Endodermal cell (in vitro differentiated cells): ENCODE results near the gene CDR2L. TPM values are rescaled to one million over a fixed set of nuclear protein-coding genes. Genes with fewer than 3 reads are reported as not detected.

Experiments used
- DNase-seq: peaks from one replicate; pipeline ENCODE4 v3.0.0-alpha.2; 2017
- H3K27ac ChIP-seq: 2 replicates; pipeline ENCODE4 v1.5.1; 2013; ENCODE audit warnings: mild to moderate bottlenecking, low read depth, low read length, moderate library complexity
- H3K27me3 ChIP-seq: 2 replicates; pipeline ENCODE4 v1.6.1; 2013; ENCODE audit warnings: mild to moderate bottlenecking, low read length, moderate library complexity; ENCODE audit not compliant: insufficient read depth, control insufficient read depth, poor library complexity, severe bottlenecking
- H3K36me3 ChIP-seq: 2 replicates; pipeline ENCODE4 v1.7.0; 2013; ENCODE audit warnings: mild to moderate bottlenecking, low read length, moderate library complexity; ENCODE audit not compliant: control insufficient read depth, insufficient read depth
- H3K4me1 ChIP-seq: one replicate; pipeline ENCODE4 v1.7.0; 2013; ENCODE audit warnings: low read length; ENCODE audit not compliant: control insufficient read depth, insufficient read depth
- H3K4me3 ChIP-seq: 2 replicates; pipeline ENCODE4 v1.5.1; 2013; ENCODE audit warnings: mild to moderate bottlenecking, low read length, moderate library complexity
- H3K9ac ChIP-seq: 2 replicates; pipeline ENCODE4 v1.6.1; 2013; ENCODE audit warnings: mild to moderate bottlenecking, low read length, moderate library complexity; ENCODE audit not compliant: poor library complexity, severe bottlenecking; ENCODE audit errors: extremely low read depth
- H3K9me3 ChIP-seq: 2 replicates; pipeline ENCODE4 v1.6.1; 2013; ENCODE audit warnings: mild to moderate bottlenecking, low read length, moderate library complexity; ENCODE audit not compliant: control insufficient read depth
- H3K27ac Mint-ChIP-seq: 2 replicates; pipeline ENCODE4 v1.8.0; 2020; ENCODE audit warnings: mixed read lengths
- H3K27me3 Mint-ChIP-seq: 2 replicates; pipeline ENCODE4 v1.8.0; 2021; ENCODE audit warnings: mild to moderate bottlenecking, mixed read lengths; ENCODE audit not compliant: insufficient read depth
- H3K36me3 Mint-ChIP-seq: 2 replicates; pipeline ENCODE4 v1.8.0; 2020; ENCODE audit warnings: low read depth, mixed read lengths
- H3K4me1 Mint-ChIP-seq: 2 replicates; pipeline ENCODE4 v1.8.0; 2020; ENCODE audit warnings: mixed read lengths
- H3K4me3 Mint-ChIP-seq: 2 replicates; pipeline ENCODE4 v1.8.0; 2020; ENCODE audit warnings: mild to moderate bottlenecking, moderate library complexity, mixed read lengths
- H3K9me3 Mint-ChIP-seq: 2 replicates; pipeline ENCODE4 v1.8.0; 2020; ENCODE audit warnings: mild to moderate bottlenecking, mixed read lengths
- CTCF ChIP-seq: fragments of 200-600 bp; sonication (generic); conservative IDR thresholded peaks from 2 replicates; pipeline ENCODE4 v1.5.0; 2021; ENCODE audit warnings: antibody characterized with exemption, mild to moderate bottlenecking
- WGBS, 2 experiments: methylation state at CpG; one replicate each; pipeline versions ENCODE4 v1.1.5 to v1.1.7; 2013; ENCODE audit warnings: missing lambda C conversion rate in 2 of 2, mixed read lengths in 1 of 2; ENCODE audit not compliant: insufficient coverage in 1 of 2, insufficient read length in 1 of 2; 5-methylcytosine and 5-hydroxymethylcytosine counted together
- total RNA-seq, 2 donors: library from RNA; stranded (reverse); fragmentation: NEBNext Ultra II Directional in 1 of 2; extraction: Animal tissue kit (Norgen Biotek cat#: 25700) in 1 of 2; gene quantifications; 2 replicates in 1 of 2; 3 replicates in 1 of 2; pipeline ENCODE4 v1.2.1, GENCODE V29; 2021

CDR2L gene
- total RNA-seq, 2 donors from 2014 or later, result 20.4 to 23.6 TPM

- Histone ChIP-seq H3K4me3 (peak overlapping the region; percentile 11), H3K27ac (no peak overlapping the region), H3K36me3 (no peaks in the 10 kb centered on the region), H3K9ac (no peak overlapping the region), H3K9me3 (no peaks in the 10 kb centered on the region), H3K27me3 (peaks cover 57% of the 10 kb centered on the region), H3K4me1 (no peaks in the 10 kb centered on the region)
- DNase-seq, result no peak
- TF ChIP-seq CTCF, result no peak
- Mint-ChIP-seq H3K27me3 (peaks cover 62% of the 10 kb centered on the region), H3K4me1 (no peaks in the 10 kb centered on the region), H3K9me3 (no peaks in the 10 kb centered on the region), H3K27ac (no peak overlapping the region), H3K4me3 (peak overlapping the region; percentile 51), H3K36me3 (no peaks in the 10 kb centered on the region)
- WGBS, 2 experiments, result 17 to 19% methylated on average over 15 to 17 of the region's 17 CpGs
These were observed 14.5 kb upstream of the CDR2L start for GRCh38 chr17:74972973-74973328.

GRCh38 chr17:74975943-74976342, 11.5 kb upstream of the CDR2L start:
- Mint-ChIP-seq H3K9me3 (no peaks in the 10 kb centered on the region), H3K36me3 (no peaks in the 10 kb centered on the region), H3K27ac (no peak overlapping the region), H3K27me3 (peaks cover 66% of the 10 kb centered on the region), H3K4me1 (no peaks in the 10 kb centered on the region), H3K4me3 (no peak overlapping the region)
- Histone ChIP-seq H3K27me3 (peaks cover 60% of the 10 kb centered on the region), H3K36me3 (no peaks in the 10 kb centered on the region), H3K27ac (no peak overlapping the region), H3K9me3 (no peaks in the 10 kb centered on the region), H3K4me3 (no peak overlapping the region), H3K9ac (no peak overlapping the region), H3K4me1 (no peaks in the 10 kb centered on the region)
- 89 to 90% methylated on average over 1 to 4 of the region's 4 CpGs for WGBS, 2 experiments
- DNase-seq, result no peak
- no peak for TF ChIP-seq CTCF

GRCh38 chr17:74977802-74978201, 9.6 kb upstream of the CDR2L start:
- Mint-ChIP-seq H3K4me3 (no peak overlapping the region), H3K36me3 (no peaks in the 10 kb centered on the region), H3K27ac (no peak overlapping the region), H3K4me1 (peaks cover 4% of the 10 kb centered on the region), H3K27me3 (peaks cover 54% of the 10 kb centered on the region), H3K9me3 (no peaks in the 10 kb centered on the region)
- H3K36me3 ChIP-seq, result no peaks in the 10 kb centered on the region
- H3K9ac ChIP-seq, result no peak overlapping the region
- WGBS, 2 experiments, result 88 to 90% methylated on average over 1 to 2 of the region's 3 CpGs
- peaks cover 4% of the 10 kb centered on the region for H3K4me1 ChIP-seq
- no peak for DNase-seq
- no peak for TF ChIP-seq CTCF
- no peaks in the 10 kb centered on the region for H3K9me3 ChIP-seq
- no peak overlapping the region for H3K27ac ChIP-seq
- H3K27me3 ChIP-seq, result peaks cover 47% of the 10 kb centered on the region
- no peak overlapping the region for H3K4me3 ChIP-seq
